Germinal center (tissue), 1 donor: Measurements from ENCODE around the gene FAM3D.

Experiments
- DNase-seq: peaks from one replicate; pipeline ENCODE4 v3.0.0; 2012; ENCODE audit warnings: mixed read lengths, low spot score

The FAM3D gene

GRCh38 chr3:58626841-58627569 is 39.6 kb downstream of the FAM3D start:
- no peak for DNase-seq

- no peak for DNase-seq
Measured at GRCh38 chr3:58625196-58625824, 41.3 kb downstream of the FAM3D start.

DNA sequence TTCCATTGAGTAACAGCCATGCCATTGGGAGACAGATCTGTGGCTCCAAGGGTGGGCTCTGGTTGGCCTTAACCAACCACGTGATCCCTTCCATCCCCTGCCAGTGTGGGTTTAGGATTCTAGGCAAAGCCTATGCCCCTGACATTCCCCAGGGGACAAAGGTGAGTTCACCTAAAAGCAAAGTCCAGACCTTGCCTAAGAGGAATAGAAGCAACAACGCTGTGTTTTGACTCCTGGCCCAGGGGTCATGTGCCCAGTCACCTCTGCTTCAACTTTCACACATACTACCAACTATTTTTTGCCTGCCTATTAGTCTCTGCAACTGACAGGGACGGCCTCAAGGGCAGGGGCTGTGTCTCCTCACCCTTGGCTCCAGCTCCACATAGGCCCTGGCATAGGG is 42.0 kb downstream of the FAM3D start:
- DNase-seq, result no peak

DNA sequence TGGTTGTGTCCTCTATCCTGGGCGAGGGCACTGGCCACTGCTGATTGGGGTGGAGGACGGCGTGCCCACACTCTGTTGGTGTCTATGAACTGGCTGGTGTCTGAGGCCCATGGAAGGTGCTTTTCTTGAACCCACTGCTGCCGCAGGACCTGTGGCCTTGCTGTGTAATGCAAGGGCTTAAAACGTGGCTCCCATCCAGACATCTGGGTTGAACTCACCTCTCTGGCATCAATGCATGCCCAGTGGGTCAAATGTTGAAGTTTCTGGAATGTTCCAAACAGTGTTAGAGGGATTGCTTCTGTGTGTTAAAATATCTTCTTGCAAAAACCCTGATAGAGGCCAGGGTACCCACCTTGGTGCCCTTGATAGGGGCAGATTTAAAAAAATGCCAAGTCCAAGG is 42.6 kb downstream of the FAM3D start:
- DNase-seq, result no peak

- DNase-seq, result no peak
Measured at GRCh38 chr3:58623478-58623877, 43.1 kb downstream of the FAM3D start.

- DNase-seq, result no peak
Measured at GRCh38 chr3:58622892-58623291, 43.7 kb downstream of the FAM3D start.

- DNase-seq, result no peak
Measured at GRCh38 chr3:58622436-58622835, 44.1 kb downstream of the FAM3D start.

DNA sequence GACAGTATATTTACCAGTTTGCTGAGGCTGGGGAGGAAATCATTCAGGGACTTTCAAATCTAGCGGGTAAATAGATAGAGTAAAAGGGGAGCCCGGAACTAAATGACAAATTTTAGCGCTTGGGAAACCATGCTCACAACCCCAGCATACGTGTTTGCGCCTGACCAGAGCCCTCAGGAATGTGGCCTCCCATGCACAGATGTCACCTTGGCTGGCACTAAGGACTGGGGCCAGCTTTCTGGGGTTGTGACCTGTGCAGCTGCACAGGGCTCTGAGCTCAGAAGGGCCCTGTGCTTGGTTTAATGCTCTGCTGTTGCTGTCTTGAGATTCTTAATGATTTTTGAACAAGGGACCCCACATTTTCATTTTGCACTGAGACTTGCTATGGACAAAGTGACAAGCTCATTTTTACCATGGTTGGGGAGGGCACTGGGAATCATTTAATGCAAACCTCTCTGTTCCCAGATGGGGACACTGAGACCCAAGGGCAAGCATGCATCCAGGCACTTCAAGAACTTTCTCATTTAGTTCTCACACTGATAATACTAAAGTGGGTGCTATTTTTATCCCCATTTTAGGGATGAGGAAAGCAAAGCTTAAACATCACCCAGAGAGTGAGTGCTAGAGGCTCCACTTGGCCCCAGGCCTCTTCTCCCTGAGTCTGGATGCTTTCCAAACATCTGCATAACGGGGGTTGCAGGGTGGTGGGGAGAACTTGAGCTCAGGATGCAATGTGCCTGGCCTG is 45.3 kb downstream of the FAM3D start:
- no peak for DNase-seq

DNA sequence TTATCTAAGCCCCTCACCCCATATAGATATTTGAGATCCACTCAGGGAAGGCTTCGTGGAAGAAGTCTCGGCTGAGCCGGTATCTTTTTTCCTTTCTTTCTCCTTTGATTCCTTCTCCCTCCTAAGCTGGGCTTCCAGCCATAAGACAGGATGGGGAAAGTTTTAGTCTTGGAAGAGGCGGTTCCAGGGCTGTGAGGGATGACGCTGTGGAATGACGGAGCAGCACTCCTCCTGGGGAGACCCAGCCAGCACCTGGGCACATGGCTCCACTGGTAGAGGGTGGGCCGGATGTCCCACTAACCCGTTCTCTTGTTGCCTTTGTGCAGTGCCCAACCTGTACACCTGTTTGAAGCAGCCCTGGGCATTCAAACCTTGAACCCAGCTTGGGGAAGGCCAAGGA is 46.2 kb downstream of the FAM3D start:
- DNase-seq, result no peak

GRCh38 chr3:58617338-58617761 is 49.2 kb downstream of the FAM3D start:
- no peak for DNase-seq

DNA sequence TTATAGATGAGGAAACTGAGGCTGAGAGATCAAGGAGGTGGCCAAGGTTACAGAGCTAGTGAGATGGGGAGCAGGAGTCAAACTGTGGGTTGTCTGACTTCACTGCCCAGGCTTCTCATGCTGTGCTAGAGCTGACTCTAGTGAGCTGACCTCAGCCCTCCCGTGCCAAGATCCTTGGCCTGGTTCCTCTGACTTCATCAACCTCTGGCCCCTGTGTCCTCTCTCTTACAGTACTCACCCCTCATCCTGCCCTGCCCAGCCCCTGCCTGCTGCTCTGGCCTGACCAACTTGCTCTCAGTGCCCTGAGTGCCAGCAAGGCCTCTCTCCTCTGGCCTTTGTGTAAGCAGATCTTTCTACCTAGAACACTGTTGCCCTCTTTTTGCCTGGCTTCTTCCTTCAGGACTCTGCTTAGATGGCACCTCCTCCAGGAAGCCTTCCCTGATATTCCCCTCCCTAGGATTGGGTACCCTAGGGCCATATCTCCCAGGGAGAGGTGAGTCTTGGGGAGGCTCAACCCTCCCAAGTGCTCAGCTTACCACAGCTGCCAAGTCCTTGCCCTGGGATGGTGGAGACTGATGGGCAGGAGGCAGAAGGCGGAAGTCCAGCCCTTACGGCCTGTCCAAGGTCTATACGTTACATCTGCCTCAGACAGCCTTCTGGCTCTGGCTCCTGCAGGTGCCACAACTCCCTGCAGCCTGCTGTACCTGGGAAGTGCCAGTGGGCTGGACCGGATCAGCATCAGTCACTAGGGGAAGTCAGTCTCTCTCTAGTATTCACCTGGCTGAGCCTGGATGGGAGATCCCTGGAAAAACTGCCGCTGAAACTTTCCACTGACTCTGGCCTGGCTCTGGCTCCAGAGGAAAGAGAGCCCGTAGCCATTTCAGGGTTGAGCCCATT is 53.1 kb downstream of the FAM3D start:
- no peak for DNase-seq

DNA sequence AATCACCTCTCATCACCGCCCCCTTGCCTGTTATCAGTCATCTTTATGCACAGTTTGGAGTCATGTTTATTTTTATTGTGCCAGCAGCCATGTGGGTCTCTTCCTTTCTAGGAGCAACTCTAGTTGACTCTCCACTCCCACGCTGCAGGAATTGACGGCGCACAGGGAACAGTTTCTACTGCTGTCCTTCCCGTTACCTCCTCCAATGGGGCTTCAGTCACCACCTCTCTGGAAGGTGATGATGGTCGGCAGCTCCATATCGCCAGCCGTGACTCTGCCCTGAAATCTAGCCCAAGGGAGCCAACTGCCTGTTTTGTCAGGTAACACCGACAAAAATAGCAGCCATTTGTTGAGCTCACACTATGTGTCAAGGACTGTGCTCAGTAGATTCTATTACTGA is 53.7 kb downstream of the FAM3D start:
- no peak for DNase-seq

DNA sequence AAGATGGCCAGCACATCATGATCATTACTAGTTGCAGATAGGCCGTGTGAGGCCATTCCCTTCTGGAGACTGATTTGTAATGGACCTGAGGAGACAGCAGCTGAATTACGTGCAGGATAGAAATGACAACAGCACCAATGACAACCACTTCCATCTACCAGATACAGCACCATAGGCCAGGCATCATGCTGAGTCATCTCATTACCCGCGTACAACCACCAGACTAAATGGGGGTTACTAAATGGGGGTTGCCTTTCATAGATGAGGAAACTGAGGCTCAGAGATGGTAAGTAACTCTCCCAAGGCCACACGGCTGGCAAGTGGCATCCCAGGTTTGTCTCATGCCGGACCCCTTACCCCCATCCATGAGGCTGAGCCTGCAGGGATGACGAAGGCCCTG is 56.6 kb downstream of the FAM3D start:
- DNase-seq, result no peak

DNA sequence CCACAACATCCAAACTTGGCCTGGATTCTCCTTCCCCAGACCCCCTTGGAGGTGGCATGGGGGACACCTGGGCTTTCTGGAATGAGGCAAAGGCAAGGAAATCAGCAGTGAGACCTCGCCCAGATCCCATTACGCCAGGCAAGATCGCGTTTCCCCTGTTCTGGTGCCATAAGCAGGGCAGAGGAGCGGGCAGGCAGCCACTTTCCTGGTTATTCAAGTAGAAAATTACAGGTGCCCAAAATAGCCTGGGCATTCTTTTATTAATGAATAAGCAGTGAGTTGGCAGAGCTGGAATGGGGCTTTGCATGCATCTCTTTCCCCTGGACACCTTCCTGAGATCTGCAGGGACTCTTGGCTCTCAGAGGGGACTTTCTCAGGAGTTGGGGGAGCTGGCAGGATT is 57.9 kb downstream of the FAM3D start:
- no peak for DNase-seq

- no peak for DNase-seq
Measured at GRCh38 chr3:58607816-58608215, 58.8 kb downstream of the FAM3D start.

- DNase-seq, result no peak
Measured at GRCh38 chr3:58606693-58607092, 59.9 kb downstream of the FAM3D start.

- DNase-seq, result no peak
Measured at GRCh38 chr3:58604031-58604430, 62.5 kb downstream of the FAM3D start.

- no peak for DNase-seq
Measured at GRCh38 chr3:58603606-58604005, 63.0 kb downstream of the FAM3D start.

- DNase-seq, result no peak
Measured at GRCh38 chr3:58597770-58598310, 68.7 kb downstream of the FAM3D start.

DNA sequence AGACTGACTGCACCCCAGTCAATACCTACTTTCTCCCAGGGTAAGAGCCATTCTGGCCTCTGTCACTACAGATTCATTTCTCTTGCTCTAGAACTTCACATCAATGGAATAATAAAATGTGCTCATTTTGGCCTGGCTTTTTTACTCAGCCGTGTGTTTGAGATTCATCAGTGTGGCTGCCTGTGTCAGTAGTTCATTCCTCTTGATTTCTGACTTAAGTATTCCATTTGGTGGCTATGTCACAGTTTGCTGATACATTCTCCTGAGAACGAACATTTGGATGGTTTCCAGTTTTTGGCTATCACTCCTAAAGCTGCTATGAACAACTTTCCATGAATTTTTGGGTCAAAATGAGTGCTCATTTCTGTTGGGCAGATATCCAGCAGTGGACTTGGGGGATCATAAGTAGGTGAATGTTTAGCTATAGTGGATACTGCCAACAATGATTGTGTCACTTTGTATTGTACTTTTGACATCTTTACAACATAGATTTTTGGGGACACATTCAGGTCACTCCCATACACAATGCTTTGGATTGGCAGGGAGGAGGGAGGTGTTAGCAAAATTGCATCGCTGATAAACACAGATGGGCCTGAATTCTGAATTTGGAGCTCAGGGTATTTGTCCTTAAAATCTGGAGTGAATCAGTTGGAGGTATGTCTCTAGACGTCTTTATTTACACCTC is 69.6 kb downstream of the FAM3D start:
- no peak for DNase-seq

GRCh38 chr3:58594117-58594516 is 72.5 kb downstream of the FAM3D start:
- DNase-seq, result no peak
